IPS-15b (cell line): ENCODE measurements around the gene DEPDC5.
"Not testable (repeated sequence)": the region's sequence is repeated elsewhere in the genome, so short reads cannot be mapped to it uniquely, and the experiment has no call there.

Experiments used
- H3K27me3 ChIP-seq: one replicate; pipeline ENCODE4 v1.6.1; 2013; ENCODE audit warnings: low read length; ENCODE audit not compliant: control insufficient read depth, insufficient read depth
- H3K36me3 ChIP-seq: one replicate; pipeline ENCODE4 v1.6.1; 2013; ENCODE audit warnings: low read length; ENCODE audit not compliant: control insufficient read depth, insufficient read depth
- H3K4me1 ChIP-seq: one replicate; pipeline ENCODE4 v1.6.1; 2013; ENCODE audit warnings: mild to moderate bottlenecking, low read length; ENCODE audit not compliant: control insufficient read depth, insufficient read depth
- H3K4me3 ChIP-seq: one replicate; pipeline ENCODE4 v1.5.1; 2013; ENCODE audit warnings: low read depth, low read length
- H3K9ac ChIP-seq: one replicate; pipeline ENCODE4 v1.6.1; 2013; ENCODE audit warnings: low read depth, mild to moderate bottlenecking, low read length
- H3K9me3 ChIP-seq: one replicate; pipeline ENCODE4 v1.6.1; 2013; ENCODE audit warnings: mild to moderate bottlenecking, low read length; ENCODE audit not compliant: control insufficient read depth, insufficient read depth

The DEPDC5 gene

GRCh38 chr22:31750365-31751284 is 3.2 kb upstream of the DEPDC5 start:
- peak overlapping the region; percentile 33 for H3K4me3 ChIP-seq
- H3K27me3 ChIP-seq = no peaks in the 10 kb centered on the region
- H3K4me1 ChIP-seq = peaks cover 15% of the 10 kb centered on the region
- H3K9ac ChIP-seq = no peak overlapping the region
- H3K9me3 ChIP-seq = no peaks in the 10 kb centered on the region
- H3K36me3 ChIP-seq = peaks cover 5% of the 10 kb centered on the region

GRCh38 chr22:31752096-31752847 is 1.5 kb upstream of the DEPDC5 start:
- Histone ChIP-seq H3K4me3 (no peak overlapping the region), H3K27me3 (no peaks in the 10 kb centered on the region), H3K9ac (no peak overlapping the region), H3K9me3 (no peaks in the 10 kb centered on the region), H3K4me1 (peaks cover 15% of the 10 kb centered on the region), H3K36me3 (no peaks in the 10 kb centered on the region)

- Histone ChIP-seq H3K27me3 (no peaks in the 10 kb centered on the region), H3K36me3 (no peaks in the 10 kb centered on the region), H3K9ac (peak overlapping the region; percentile 37), H3K4me1 (peaks cover 13% of the 10 kb centered on the region), H3K4me3 (peak overlapping the region; percentile 55), H3K9me3 (no peaks in the 10 kb centered on the region)
Observed at GRCh38 chr22:31753005-31753633, 700 bp upstream of the DEPDC5 start.

- Histone ChIP-seq H3K27me3 (no peaks in the 10 kb centered on the region), H3K9me3 (no peaks in the 10 kb centered on the region), H3K9ac (no peak overlapping the region), H3K4me3 (peak overlapping the region; percentile 79), H3K36me3 (peaks cover 4% of the 10 kb centered on the region), H3K4me1 (peaks cover 10% of the 10 kb centered on the region)
Observed at GRCh38 chr22:31754813-31755212, 994 bp downstream of the DEPDC5 start.

GRCh38 chr22:31757265-31757664 is 3.4 kb downstream of the DEPDC5 start:
- peaks cover 4% of the 10 kb centered on the region for H3K4me1 ChIP-seq
- no peak overlapping the region for H3K4me3 ChIP-seq
- no peaks in the 10 kb centered on the region for H3K9me3 ChIP-seq
- H3K36me3 ChIP-seq = peaks cover 4% of the 10 kb centered on the region
- no peak overlapping the region for H3K9ac ChIP-seq
- H3K27me3 ChIP-seq = no peaks in the 10 kb centered on the region

GRCh38 chr22:31758860-31759259 is 5.0 kb downstream of the DEPDC5 start:
- not testable (repeated sequence) for H3K4me1 ChIP-seq, H3K36me3 ChIP-seq, H3K9ac ChIP-seq, H3K27me3 ChIP-seq, H3K9me3 ChIP-seq, H3K4me3 ChIP-seq

- Histone ChIP-seq H3K4me3 (no peak overlapping the region), H3K4me1 (no peaks in the 10 kb centered on the region), H3K9me3 (no peaks in the 10 kb centered on the region), H3K27me3 (no peaks in the 10 kb centered on the region), H3K9ac (no peak overlapping the region), H3K36me3 (peaks cover 4% of the 10 kb centered on the region)
Observed at GRCh38 chr22:31764785-31765184, 11.0 kb downstream of the DEPDC5 start.

GRCh38 chr22:31768422-31769059 is 14.7 kb downstream of the DEPDC5 start:
- Histone ChIP-seq H3K9me3 (no peaks in the 10 kb centered on the region), H3K27me3 (no peaks in the 10 kb centered on the region), H3K36me3 (peaks cover 4% of the 10 kb centered on the region), H3K4me1 (no peaks in the 10 kb centered on the region), H3K9ac (no peak overlapping the region), H3K4me3 (no peak overlapping the region)

- no peaks in the 10 kb centered on the region for H3K4me1 ChIP-seq
- H3K27me3 ChIP-seq = no peaks in the 10 kb centered on the region
- no peaks in the 10 kb centered on the region for H3K9me3 ChIP-seq
- no peak overlapping the region for H3K4me3 ChIP-seq
- no peak overlapping the region for H3K9ac ChIP-seq
- no peaks in the 10 kb centered on the region for H3K36me3 ChIP-seq
Observed at GRCh38 chr22:31773416-31773815, 19.6 kb downstream of the DEPDC5 start.

GRCh38 chr22:31776231-31776630 is 22.4 kb downstream of the DEPDC5 start:
- peaks cover 5% of the 10 kb centered on the region for H3K36me3 ChIP-seq
- H3K4me3 ChIP-seq = no peak overlapping the region
- no peaks in the 10 kb centered on the region for H3K27me3 ChIP-seq
- no peak overlapping the region for H3K9ac ChIP-seq
- no peaks in the 10 kb centered on the region for H3K4me1 ChIP-seq
- no peaks in the 10 kb centered on the region for H3K9me3 ChIP-seq

GRCh38 chr22:31789803-31790202 is 36.0 kb downstream of the DEPDC5 start:
- H3K4me3 ChIP-seq = no peak overlapping the region
- H3K9me3 ChIP-seq = no peaks in the 10 kb centered on the region
- H3K9ac ChIP-seq = no peak overlapping the region
- no peaks in the 10 kb centered on the region for H3K27me3 ChIP-seq
- H3K4me1 ChIP-seq = no peaks in the 10 kb centered on the region
- peaks cover 4% of the 10 kb centered on the region for H3K36me3 ChIP-seq
